ENCODE data around the gene TSPAN5.

Gene TSPAN5

DNA sequence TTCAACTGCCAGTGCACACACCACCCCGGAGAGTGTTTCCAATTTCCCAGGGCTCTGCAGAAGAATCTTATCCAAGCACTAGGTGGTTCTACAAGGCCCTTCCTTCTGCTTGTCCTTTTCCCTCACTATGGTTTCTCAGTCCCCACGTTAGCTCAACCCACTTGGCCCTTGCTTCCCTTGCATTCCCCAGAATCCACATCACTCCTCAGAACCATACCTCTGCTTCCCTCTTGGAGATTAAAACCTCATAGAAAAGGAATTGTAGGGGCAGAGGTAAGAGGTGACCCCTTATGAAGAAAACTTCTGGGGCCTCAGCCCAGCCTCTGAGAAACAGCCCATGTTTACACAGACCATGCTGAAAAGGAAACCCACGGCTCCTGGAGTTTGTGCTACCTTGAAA, 42.4 kb downstream of the TSPAN5 start:
- DNase-seq = no peak

DNA sequence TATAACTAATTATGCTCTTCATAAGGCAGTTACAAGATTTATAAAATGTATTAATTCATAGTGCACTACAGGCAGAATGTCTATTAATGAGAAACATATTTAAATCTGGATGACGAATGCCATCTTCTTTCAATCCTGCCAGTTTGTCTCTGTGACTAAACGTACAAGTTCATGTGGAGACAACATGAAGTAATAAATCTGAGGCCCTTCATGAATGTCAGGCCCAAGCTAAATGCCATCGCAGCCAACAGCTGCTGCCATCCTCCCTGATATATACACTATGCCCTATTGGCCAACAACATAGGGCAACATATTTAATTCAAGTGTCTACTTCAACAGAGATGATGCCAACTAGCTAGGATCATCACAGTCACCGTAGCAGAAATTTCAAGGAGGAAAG, 43.7 kb downstream of the TSPAN5 start:
- no peak for DNase-seq

GRCh38 chr4:98614094-98614493, 44.3 kb downstream of the TSPAN5 start:
- DNase-seq = no peak

DNA sequence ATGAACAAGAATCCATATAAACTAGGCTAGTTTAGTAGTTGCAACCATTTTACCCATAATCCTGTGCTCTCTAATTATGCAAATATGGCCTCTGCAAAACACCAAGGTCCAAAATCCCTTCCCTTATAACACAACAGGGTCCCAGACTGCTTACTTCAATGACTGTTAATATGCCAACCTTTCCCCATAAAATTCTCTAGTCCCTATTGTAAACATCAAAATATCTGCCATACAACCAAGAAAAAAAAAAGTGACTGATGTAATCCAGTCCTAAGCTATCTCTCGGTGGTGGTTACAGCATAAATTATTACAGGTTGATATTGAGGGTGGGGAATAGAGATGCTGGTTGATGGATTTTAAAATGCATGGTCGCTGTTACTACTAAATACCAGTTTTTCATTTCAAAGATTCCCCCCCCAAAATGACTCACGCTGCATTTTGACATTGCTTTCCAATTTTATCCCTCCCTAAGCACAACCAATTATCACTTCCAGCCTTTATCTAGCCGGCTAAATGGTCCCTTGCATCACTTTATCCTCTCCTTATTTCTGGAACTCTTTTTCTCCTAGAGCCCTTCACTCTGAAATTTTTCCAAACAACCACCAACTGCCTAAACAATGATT, 44.8 kb downstream of the TSPAN5 start:
- DNase-seq = no peak

DNA sequence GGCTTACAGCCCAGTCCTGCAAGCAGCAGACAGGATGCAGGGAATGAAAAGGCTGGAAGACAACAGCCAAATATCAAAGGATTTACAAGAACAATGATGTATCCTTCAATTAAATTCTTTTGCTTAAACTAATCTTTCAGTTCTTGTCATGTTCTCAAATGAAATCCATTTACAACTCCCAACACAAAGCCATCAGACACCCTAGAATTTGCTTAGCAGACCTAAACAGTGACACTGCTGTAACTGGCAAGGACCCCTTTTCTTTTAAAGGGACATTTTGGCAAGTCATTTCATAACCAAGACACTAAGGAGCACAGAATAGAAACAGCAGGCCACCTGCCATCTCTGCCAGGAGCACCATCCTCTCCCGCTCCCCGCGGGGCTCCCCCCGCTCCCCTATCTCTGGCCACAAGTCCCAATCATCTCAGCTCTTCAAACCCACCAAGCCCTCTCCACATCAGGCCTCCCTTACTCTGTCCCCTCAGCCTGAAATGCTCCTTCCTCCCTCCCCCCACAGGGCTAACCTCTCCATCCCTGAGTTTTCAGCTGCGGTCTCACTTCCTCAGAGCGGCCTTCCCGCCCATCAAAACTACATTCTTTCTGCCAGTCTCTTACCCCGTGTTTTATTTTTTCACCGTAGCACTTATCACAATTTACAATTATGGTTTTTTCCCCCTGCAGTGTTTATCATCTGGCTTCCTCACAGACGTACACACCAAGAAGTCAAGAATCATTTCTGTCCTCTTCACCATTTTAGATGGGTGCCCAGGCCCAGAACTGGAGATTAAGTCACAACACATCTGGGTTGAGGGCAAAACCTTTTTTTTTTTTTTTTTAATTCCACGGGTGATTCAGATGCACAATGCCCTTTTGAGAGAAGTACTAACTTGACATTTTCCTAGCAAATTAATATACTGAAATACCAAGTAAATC, 45.8 kb downstream of the TSPAN5 start:
- DNase-seq = no peak

GRCh38 chr4:98611677-98612317, 46.6 kb downstream of the TSPAN5 start:
- no peak for DNase-seq

- no peak for DNase-seq
Measured at GRCh38 chr4:98610926-98611676, 47.3 kb downstream of the TSPAN5 start.

GRCh38 chr4:98610431-98610830, 48.0 kb downstream of the TSPAN5 start:
- DNase-seq = no peak

GRCh38 chr4:98609934-98610333, 48.5 kb downstream of the TSPAN5 start:
- DNase-seq = no peak

DNA sequence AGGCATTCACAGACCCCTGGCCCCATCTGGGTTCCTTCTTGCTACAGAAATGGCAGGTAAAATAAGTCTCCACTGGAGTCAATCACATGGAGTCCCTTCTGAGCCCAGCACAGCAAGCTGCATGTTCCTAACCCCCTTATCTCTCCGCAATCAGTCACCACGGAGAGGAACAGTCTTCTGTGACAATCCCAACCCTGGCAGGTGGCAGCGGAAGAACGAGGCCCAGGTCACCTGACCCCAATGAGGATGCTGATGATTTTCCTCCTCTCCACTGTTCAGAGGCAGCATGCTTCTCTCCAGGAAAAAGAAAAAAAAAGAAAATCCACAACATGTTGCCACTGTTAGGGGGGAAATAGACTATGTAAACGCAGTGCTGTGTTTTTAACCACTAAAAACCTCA, 50.1 kb downstream of the TSPAN5 start:
- DNase-seq = no peak

DNA sequence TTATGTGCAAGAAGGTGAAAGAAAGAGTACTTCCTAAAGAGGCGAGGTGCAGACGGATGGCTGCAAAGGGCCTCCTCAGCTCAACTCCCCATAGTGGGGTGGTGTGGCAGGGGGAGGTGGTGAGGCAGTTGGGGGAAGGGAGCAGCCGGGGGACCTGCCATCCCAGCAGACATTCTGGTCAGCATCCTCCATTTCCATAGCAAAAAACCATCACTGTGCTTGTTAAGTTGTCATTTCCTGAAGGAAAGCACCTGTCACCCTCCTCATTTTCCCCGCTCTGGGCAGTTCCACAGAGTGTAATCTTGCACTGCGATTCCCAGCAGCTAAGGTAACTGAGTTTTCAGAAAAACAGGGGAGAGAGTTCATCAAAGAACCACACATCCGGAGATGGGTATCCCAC, 51.5 kb downstream of the TSPAN5 start:
- no peak for DNase-seq

DNA sequence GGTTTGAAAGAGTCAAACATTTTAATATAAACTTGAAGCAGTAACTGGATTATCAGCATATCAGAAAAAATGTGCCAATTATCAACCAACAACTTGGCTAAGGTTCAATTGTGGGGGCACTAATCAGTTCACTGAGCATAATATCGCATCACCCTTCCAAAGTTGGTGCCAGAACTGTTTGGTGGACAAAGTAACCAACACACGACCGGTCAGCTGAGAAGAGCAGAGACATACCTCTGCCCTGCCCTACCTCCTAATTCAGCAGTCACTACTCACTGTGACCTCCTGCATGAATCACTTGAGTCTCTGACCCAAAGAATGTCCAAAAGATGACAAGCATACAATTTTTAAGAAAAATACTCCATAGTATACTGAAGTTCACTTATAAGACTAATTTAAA, 53.2 kb downstream of the TSPAN5 start:
- DNase-seq = no peak

DNA sequence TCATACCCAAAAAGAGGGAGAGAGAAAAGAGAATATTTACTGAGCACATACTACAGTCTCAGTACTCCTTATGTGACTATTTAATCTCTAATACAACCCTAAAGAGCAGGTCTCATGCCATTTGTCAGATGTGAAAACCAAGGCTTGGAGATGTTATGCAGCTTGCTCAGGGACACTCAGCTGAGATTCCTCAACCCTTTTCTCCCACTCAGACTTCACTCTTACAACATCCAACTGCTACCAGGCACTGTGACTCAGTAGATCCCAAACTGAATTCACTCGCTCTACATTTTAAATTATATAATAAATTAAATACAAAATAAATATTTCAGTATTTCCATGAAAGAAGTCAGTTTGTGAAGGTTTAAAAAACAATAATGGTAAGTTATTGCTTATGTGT, 53.7 kb downstream of the TSPAN5 start:
- no peak for DNase-seq

GRCh38 chr4:98603683-98604521, 54.5 kb downstream of the TSPAN5 start:
- DNase-seq = no peak

DNA sequence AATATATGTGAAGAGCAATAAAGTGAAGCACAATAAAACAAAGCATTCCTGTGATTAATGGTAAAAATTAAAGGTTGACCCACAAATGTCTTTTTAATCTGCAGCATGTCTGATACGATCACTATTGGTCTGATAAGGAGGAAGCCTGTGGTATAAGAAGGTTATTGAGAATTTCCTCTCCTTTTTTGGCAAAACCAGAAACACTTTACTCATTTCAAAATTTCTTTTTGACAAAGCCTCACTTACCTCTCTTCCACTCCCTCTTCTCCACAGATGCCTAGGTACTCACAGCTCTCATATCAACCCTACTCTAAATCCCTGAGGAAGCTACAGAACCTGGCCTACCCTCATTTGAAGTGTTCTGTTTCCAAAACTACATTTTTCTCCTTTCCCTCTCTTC, 56.1 kb downstream of the TSPAN5 start:
- no peak for DNase-seq

DNA sequence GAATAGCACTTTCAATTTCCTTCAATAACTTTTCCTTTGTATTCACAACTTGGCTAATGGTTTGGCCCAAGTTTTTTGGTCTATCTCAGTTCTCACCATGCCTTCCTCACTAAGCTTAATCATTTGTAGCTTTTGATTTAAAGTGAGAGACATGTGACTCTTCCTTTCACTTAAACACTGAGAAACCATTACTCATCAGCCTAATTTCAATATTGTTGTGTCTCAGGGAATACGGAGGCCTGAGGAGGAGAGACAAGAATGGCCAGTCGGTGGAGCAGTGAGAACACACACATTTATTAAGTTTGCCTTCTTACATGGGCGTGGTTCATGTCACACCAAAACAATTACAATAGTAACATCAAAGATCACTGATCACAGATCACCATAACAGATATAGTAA, 56.7 kb downstream of the TSPAN5 start:
- no peak for DNase-seq

GRCh38 chr4:98599617-98600205, 58.7 kb downstream of the TSPAN5 start:
- DNase-seq = no peak

- no peak for DNase-seq
Measured at GRCh38 chr4:98586962-98587354, 71.5 kb downstream of the TSPAN5 start.

DNA sequence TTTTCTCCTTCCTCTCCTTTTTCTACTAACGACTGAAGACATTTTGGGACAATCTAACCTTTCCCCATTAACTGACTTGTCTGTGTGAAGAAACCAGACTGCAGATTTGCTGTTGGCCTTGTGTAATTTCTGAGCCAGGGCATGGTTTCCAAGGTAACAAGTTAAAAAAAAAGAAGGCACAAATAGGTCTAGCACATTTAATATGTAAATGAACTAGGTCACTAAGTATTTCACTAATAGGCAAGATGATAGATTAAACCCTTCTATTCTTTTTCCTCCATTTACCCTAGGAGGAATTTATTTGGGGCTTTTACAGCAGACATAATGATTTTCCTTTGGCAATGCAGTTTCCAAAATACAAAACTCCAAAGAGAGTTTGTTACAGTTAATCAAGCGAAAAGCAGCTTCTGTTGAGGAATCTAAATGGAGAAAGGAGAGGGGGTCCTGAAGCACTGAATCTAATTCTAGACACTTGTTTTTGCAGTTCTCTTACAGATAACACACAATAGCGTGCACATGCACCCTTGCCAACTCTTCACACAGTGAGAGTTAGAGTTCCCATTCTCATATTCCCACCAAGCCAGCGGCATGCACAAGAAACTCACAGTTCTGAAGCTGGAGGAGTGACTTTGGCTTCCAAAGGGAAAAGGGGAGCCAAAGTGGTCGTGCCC, 72.0 kb downstream of the TSPAN5 start:
- no peak for DNase-seq

GRCh38 chr4:98585596-98585995, 72.8 kb downstream of the TSPAN5 start:
- no peak for DNase-seq

DNA sequence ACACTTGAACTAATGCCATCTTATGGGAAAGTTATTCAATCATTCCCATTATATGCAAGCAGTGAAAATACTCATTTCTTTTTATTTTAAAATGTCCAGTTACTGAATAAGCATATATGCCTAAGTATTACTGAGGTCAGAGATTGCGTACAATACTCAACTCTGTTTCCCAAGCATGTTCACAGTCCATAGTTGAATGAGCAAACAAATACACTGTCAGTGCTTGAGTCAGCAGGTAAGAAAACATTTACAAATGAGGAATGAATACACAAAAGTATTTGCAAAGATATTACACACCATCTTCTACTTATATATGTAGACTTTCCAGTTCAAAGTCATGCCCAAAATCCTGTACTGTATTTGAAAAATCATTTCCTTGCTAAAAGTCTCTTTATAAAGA, 74.1 kb downstream of the TSPAN5 start:
- DNase-seq = no peak
